Peyer's patch (tissue), 4 donors: ENCODE results near the gene RAP1A. TPM values are rescaled to one million over a fixed set of nuclear protein-coding genes. Genes with fewer than 3 reads are reported as not detected.
A peak's percentile ranks its signal among the peaks of the same experiment; 100 is the strongest.

ENCODE experiments used
- DNase-seq, 3 donors: peaks; one replicate each; pipeline ENCODE4 v3.0.0-alpha.2; 2017 to 2019
- H3K27ac ChIP-seq, 4 donors: fragments of 200-600 bp; sonication (generic); one replicate each; pipeline ENCODE4 v1.5.1; 2016 to 2019
- H3K27me3 ChIP-seq, 2 donors: fragments of 200-600 bp; sonication (generic); one replicate each; pipeline ENCODE4 v1.5.1; 2019
- H3K36me3 ChIP-seq, 3 donors: fragments of 200-600 bp; sonication (generic); one replicate each; pipeline ENCODE4 v1.5.1; 2016 to 2019
- H3K4me1 ChIP-seq, 4 donors: fragments of 200-600 bp; sonication (generic); one replicate each; pipeline ENCODE4 v1.5.1; 2016 to 2019
- H3K4me3 ChIP-seq, 4 donors: fragments of 200-600 bp; sonication (generic); 1 replicate in 3 of 4; 2 replicates in 1 of 4; pipeline ENCODE4 v1.5.1; 2016 to 2019; ENCODE audit warnings: mild to moderate bottlenecking in 1 of 4
- H3K9me3 ChIP-seq, 4 donors: fragments of 200-600 bp; sonication (generic); one replicate each; pipeline ENCODE4 v1.5.1; 2016 to 2019; ENCODE audit warnings: mild to moderate bottlenecking in 1 of 4
- POLR2A ChIP-seq, 2 donors: fragments of 450-650 bp; IDR thresholded peaks; one replicate each; pipeline ENCODE4 v1.5.1; 2017; ENCODE audit warnings: antibody characterized with exemption in 2 of 2, mild to moderate bottlenecking in 2 of 2, moderate library complexity in 2 of 2
- total RNA-seq, 4 donors: library from RNA; depleted of rRNA; stranded (reverse); fragments of >200 nt; gene quantifications; one replicate each; pipeline ENCODE4 v1.1.0, GENCODE V29; 2016
- TF ChIP-seq, protein P1 (sequence below), 6 experiments: fragments of 450-650 bp in 4 of 6; fragments of 200-600 bp in 2 of 6; sonication (generic) in 1 of 6; IDR thresholded peaks; one replicate each; pipeline ENCODE4 v1.5.1; 2017 to 2019; ENCODE audit warnings: antibody characterized with exemption in 6 of 6, mild to moderate bottlenecking in 3 of 6, moderate library complexity in 1 of 6

The RAP1A gene
- total RNA-seq, 4 donors from 2014 or later, result 16.5 to 66.0 (median 46.2) TPM

DNA sequence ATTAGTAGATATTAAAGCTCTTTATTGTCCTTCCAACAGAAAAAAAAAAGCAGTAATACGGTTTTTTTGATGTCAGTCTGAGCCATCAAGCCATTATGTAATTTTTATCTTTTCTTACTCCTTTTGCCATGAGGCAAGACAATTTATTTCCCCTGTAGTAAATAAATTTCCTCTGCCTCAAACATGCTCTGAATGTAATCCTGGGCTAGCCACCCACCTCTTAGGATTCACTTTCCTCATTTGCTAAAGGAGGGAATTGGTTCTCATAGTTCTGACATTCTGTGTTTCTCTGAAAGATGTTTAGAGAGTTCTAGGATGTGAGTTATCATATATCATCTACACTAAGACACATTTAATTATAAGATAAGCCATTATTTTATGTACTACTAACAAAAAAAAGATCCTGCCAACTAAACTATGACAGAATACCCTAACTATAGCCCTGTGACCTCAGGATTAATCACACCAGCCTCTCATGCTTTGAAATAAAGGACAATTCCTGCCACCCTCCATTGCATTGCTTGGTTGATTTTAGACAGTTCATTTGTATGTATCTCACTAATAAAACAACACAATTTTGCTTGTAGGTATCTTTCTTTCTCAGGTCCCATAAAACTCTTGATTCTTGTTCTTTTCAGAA, 34.0 kb upstream of the RAP1A start:
- H3K4me3 ChIP-seq, result no peak overlapping the region
- H3K36me3 ChIP-seq, result no peaks in the 10 kb centered on the region
- TF ChIP-seq, protein P1, sequence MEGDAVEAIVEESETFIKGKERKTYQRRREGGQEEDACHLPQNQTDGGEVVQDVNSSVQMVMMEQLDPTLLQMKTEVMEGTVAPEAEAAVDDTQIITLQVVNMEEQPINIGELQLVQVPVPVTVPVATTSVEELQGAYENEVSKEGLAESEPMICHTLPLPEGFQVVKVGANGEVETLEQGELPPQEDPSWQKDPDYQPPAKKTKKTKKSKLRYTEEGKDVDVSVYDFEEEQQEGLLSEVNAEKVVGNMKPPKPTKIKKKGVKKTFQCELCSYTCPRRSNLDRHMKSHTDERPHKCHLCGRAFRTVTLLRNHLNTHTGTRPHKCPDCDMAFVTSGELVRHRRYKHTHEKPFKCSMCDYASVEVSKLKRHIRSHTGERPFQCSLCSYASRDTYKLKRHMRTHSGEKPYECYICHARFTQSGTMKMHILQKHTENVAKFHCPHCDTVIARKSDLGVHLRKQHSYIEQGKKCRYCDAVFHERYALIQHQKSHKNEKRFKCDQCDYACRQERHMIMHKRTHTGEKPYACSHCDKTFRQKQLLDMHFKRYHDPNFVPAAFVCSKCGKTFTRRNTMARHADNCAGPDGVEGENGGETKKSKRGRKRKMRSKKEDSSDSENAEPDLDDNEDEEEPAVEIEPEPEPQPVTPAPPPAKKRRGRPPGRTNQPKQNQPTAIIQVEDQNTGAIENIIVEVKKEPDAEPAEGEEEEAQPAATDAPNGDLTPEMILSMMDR (IDR thresholded peaks at IDR 0.05), result no peak
- TF ChIP-seq POLR2A (IDR thresholded peaks at IDR 0.05), result no peak
- peaks cover 0 to 8% (median 0%) of the 10 kb centered on the region in 4 donors for H3K4me1 ChIP-seq
- no peaks in the 10 kb centered on the region for H3K27me3 ChIP-seq
- H3K27ac ChIP-seq, result no peak overlapping the region
- no peak for DNase-seq
- H3K9me3 ChIP-seq, result no peaks in the 10 kb centered on the region

DNA sequence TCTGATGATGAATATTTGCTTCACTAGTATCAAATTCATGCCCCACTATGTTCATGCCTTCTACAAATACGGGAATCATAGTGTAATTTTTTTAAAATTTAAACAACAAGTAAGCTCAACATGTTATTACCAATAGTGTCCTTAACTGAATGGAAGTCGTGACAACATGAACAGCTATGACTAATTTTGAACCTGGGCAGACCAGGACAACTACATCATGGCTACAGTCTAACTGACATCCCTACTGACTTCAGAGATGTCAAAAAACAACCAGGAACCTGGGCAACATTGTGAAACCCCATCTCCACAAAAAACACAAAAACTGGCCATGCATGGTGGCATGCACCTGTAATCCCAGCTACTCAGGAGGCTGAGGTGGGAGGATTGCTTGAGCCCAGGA, 33.5 kb upstream of the RAP1A start:
- Histone ChIP-seq H3K4me1 (peaks cover 0 to 8% (median 0%) of the 10 kb centered on the region in 4 donors), H3K4me3 (no peak overlapping the region), H3K27me3 (no peaks in the 10 kb centered on the region), H3K9me3 (no peaks in the 10 kb centered on the region), H3K36me3 (no peaks in the 10 kb centered on the region), H3K27ac (no peak overlapping the region)
- DNase-seq, result no peak
- TF ChIP-seq, protein P1 (IDR thresholded peaks at IDR 0.05), result no peak
- no peak for TF ChIP-seq POLR2A (IDR thresholded peaks at IDR 0.05)

DNA sequence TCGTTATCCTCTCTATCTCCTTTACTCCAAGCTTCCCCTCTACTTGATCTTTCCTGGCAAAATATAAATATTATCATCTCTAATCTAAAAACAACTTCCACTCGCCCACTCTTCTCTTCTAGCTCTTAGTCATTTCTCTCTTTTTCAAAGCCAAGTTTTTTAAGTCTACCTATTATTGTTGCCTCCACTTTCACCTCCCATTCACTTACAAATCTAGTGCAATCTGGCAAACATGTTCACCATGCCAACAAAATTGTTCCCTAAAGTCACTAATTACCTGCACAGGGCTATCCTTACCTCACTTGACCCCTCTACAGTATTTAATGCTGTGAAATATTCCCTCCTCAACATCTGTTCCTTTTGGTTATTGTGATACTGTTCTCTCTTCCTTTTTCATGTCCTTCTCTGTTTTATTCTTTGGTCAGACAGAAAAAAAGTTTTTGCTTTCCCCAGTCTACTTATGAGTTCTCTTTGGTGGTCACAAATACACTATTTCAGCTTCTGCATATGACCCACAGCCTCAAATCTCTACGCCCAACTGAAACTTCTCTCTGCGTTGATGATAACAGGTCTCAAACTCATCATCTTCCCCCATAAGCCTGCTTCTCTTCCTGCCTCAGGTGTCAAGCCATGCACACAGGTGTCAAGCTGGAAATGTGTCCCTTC, 31.9 kb upstream of the RAP1A start:
- no peak for DNase-seq
- TF ChIP-seq, protein P1 (IDR thresholded peaks at IDR 0.05), result no peak
- no peak for TF ChIP-seq POLR2A (IDR thresholded peaks at IDR 0.05)

DNA sequence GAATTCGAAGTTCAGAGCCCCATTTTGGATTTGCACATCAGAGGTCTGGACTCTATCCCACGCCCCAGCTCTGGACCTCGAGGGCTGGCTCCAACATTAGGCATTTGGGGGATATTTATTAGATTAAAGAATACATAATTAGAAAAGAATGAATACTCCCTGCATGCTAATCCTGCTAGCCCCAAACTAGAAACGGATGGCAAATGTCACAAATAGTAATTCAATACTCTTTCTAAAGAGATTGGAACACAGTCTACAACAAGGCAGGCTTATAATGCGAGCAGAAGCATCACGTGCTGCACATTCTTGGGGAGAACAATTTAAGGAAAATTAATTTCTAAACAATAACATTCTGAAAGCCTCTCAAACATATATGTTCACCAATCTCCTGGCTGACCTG, 27.7 kb upstream of the RAP1A start:
- Histone ChIP-seq H3K4me3 (no peak overlapping the region), H3K9me3 (no peaks in the 10 kb centered on the region), H3K27me3 (no peaks in the 10 kb centered on the region), H3K36me3 (no peaks in the 10 kb centered on the region), H3K27ac (peak overlapping the region; percentile 64 to 79 (median 74)), H3K4me1 (peaks cover 2 to 41% (median 12%) of the 10 kb centered on the region in 4 donors)
- TF ChIP-seq, protein P1 (IDR thresholded peaks at IDR 0.05), result no peak
- no peak for TF ChIP-seq POLR2A (IDR thresholded peaks at IDR 0.05)
- no peak for DNase-seq

More for the DNA sequence above, 31.9 kb upstream of the RAP1A start:
- Histone ChIP-seq H3K9me3 (no peaks in the 10 kb centered on the region), H3K27ac (no peak overlapping the region), H3K4me1 (peaks cover 0 to 10% (median 4%) of the 10 kb centered on the region in 4 donors), H3K36me3 (no peaks in the 10 kb centered on the region), H3K27me3 (no peaks in the 10 kb centered on the region), H3K4me3 (no peak overlapping the region)

DNA sequence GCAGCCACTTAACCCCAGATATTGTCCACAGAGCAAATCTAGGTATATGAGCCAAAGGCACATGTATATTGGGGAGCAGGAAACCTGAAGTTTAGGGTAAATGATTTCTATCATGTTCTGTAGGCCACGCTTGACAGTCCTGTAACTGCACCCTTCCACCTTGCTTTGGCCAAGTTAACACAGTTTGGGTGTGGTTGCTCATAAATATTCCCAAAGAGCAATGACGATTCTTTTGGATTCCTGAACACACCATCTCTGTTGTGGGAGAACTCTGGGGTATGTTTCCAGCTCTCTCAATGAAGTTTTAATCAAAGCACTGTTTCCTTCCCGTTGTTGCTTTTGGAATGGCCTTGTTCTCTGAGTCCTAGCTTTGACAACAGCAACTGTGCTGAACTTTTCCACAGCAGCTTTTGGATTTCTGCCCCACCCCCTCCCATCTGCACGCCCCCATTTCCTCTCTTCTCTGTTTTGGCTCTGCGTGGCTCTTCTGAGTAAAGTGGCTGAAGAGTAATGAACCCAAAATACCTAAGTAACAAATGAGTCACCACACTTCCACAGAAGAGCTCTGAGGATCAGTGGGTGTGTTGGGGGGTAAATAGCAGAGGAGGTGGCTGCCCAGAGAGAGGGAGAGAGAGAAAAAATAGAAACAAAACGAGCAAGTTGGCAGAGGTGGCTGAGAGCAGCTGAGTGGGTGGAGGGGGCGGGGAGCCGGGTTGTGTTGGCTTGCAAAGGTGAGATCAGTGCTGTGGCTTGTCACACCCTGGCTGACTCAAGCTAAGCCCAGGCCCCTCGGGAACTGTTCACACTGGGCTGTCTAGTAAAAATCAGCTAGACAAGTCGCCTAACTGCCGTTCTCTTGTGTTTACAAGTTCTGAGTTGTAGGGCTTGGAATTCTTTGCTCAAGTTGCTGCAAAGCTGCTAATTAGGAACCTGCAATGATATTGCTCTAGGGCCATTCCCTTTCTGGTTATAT, 26.9 kb upstream of the RAP1A start:
- Histone ChIP-seq H3K4me1 (peaks cover 2 to 42% (median 12%) of the 10 kb centered on the region in 4 donors), H3K4me3 (no peak overlapping the region), H3K9me3 (no peaks in the 10 kb centered on the region), H3K27me3 (no peaks in the 10 kb centered on the region), H3K27ac (peak overlapping the region; percentile 64 to 79 (median 74)), H3K36me3 (no peaks in the 10 kb centered on the region)
- DNase-seq, result peak; percentile 79 to 92 (median 87)
- TF ChIP-seq, protein P1 (IDR thresholded peaks at IDR 0.05), result no peak
- TF ChIP-seq POLR2A (IDR thresholded peaks at IDR 0.05), result no peak
